Stimulated activated naive CD8-positive, alpha-beta T cell treated with anti-CD3 and anti-CD28 coated beads, Interleukin-15, Interleukin-2, amounts not matched to agents 100 U/mL and 50 U/mL, for 24 hours (primary cell): ENCODE results near the gene IFITM1.
A peak's percentile ranks its signal among the peaks of the same experiment; 100 is the strongest.
"Not testable (repeated sequence)": the region's sequence is repeated elsewhere in the genome, so short reads cannot be mapped to it uniquely, and the experiment has no call there.

Experiments
- ATAC-seq: fragments of 150-1000 bp; cut with Tn5 transposase; one replicate; pipeline ENCODE4 v1.10.0; 2021
- DNase-seq: peaks from one replicate; pipeline ENCODE4 v3.0.0; 2021

The IFITM1 gene

GRCh38 chr11:326592-326841 is 12.7 kb downstream of the IFITM1 start:
- ATAC-seq (peak; percentile 0), DNase-seq (no peak)

DNA sequence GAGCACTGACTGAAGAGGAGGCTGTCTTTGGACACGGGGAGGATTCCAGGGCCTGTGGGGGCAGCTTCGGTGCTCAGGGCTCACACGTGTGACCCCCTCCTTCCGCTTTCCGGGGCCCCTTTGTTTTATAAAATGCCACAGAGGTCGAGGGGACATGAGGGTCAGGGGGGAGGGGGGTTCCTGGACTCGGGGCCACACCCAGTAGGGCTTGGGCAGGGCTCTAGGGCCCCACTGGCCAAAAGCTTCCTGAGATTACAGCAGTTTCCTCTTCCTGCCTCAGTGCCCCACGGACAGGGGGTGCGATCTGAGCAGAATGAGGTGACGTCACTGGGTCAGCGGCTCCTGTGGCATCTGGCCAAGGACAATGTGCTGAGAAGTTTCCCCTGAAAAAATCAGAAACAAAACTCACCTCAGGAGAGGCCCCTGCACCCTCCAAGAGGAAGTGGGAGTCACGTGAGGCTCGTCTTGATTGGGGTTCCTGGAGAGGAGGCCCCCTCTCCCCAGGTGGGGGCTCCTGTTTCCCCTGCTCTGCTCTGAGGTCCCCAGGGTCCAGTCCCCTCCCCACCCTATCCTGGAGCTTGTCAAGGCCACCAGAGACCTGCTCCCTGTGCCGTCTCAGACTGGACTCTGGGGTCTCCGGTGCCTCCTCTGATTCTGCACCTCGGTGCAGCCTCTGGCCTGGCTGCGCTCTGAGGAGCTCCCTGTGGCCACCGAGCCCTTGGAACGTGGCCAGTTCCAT is 13.2 kb downstream of the IFITM1 start:
- DNase-seq = peak; percentile 82

DNA sequence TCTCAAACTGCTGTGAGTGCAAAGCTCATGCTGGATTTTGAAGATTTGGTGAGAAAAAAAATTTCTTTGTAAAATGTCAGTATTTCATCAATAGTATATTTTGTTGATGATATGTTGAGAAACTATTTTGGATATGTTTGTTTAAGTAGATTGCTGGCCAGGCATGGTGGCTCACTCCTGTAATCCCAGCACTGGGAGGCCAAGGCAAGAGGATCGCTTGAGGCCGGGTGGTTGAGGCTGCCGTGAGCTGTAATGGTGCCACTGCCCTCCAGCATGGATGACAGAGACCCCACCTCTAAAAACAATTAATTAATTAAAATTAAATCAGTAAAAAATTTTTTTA is 13.7 kb downstream of the IFITM1 start:
- DNase-seq (no peak), ATAC-seq (no peak)

More for the DNA sequence above, 13.2 kb downstream of the IFITM1 start:
- peak; percentile 63 for ATAC-seq

DNA sequence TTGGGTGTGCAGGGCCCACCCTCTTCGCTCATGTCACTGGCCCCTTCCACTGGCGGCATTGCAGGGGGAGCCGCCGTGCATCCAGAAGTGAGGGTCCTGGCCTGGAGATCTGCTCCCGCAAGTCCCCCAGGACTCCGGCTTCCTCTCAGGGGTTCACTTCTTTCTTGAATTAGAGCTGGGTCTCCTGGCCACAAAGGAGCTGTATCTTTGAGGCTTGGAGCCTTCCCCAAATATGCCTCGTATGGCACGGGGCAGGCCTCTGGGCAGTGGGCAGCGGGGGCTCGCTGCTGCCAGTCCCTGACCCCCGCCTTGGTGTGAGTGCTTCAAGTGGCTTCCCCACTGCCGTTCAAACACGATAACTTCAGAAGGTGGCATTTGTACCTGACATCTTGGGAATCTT is 14.2 kb downstream of the IFITM1 start:
- no peak for DNase-seq
- no peak for ATAC-seq

DNA sequence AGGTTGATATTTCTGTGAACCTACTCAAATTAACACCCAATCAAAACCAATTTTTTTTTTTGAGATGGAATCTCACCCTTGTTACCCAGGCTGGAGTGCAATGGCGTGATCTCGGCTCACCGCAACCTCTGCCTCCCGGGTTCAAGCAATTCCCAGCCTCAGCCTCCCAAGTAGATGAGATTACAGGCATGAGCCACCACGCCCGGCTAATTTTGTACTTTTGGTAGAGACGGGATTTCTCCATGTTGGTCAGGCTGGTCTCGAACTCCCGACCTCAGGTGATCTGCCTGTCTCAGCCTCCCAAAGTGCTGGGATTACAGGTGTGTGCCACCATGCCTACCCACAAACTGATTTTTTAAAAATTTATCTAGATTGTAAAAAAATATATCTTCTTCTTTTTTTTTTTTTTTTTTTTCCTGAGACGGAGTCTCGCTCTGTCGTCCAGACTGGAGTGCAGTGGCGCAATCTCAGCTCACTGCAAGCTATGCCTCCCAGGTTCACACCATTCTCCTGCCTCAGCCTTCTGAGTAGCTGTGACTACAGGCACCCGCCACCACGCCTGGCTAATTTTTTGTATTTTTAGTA is 14.8 kb downstream of the IFITM1 start:
- ATAC-seq, DNase-seq: not testable (repeated sequence)

- no peak for DNase-seq
- ATAC-seq = no peak
These were observed 16.0 kb downstream of the IFITM1 start for GRCh38 chr11:329886-330253.

DNA sequence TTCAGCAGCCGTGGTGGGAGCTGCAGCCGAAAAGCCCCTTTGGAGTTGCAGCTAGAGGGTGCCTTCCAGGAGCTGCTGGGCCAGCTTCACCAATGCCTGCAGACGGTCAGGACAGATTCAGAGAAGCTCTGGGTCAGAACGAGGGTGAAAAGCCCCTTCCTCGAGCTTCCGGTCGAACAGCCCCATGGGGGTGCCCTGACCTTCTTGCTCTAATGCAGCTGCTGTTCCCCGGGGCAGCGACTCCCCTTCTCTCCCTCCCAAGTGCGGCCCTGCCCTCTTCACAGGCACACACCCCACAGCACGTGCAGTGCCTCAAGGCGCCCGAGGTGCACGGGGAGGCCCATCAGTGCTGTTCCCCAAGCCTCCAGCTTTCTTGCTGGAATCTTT is 16.5 kb downstream of the IFITM1 start:
- ATAC-seq = no peak
- no peak for DNase-seq

DNA sequence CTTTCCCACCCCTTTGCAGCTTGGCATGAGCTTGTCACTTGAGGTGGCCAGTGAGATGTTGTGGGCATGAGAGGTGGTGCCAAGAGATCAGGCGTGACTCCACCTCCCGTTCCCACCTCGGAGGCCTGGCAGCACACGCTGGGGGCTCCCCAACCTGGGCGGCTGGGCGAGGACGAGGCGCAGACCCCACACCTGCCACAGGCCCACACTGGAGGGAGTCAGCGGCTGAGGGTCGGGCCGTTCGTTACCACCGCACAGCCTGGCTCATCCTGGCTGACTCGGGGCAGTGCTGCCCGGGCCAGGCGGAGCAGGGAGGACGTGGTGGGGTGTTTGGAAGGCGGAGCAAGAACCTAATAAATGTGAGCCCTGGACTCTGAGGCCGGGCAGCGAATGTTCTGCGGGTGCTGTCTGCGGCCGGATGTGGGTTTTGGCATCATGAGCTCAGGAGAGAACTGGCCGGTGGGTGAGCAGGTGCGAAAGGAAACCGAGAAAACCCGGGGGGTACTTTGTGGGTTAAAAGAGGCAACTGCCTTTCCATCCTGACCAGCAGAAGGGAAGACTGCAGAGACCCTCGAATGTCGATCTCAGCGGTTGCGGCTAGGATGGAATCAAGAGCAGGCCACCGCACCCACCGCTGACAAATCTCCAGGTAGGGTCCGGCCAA is 17.0 kb downstream of the IFITM1 start:
- DNase-seq (peak; percentile 62), ATAC-seq (no peak)

- ATAC-seq (no peak), DNase-seq (no peak)
These were observed 17.7 kb downstream of the IFITM1 start for GRCh38 chr11:331358-332060.

DNA sequence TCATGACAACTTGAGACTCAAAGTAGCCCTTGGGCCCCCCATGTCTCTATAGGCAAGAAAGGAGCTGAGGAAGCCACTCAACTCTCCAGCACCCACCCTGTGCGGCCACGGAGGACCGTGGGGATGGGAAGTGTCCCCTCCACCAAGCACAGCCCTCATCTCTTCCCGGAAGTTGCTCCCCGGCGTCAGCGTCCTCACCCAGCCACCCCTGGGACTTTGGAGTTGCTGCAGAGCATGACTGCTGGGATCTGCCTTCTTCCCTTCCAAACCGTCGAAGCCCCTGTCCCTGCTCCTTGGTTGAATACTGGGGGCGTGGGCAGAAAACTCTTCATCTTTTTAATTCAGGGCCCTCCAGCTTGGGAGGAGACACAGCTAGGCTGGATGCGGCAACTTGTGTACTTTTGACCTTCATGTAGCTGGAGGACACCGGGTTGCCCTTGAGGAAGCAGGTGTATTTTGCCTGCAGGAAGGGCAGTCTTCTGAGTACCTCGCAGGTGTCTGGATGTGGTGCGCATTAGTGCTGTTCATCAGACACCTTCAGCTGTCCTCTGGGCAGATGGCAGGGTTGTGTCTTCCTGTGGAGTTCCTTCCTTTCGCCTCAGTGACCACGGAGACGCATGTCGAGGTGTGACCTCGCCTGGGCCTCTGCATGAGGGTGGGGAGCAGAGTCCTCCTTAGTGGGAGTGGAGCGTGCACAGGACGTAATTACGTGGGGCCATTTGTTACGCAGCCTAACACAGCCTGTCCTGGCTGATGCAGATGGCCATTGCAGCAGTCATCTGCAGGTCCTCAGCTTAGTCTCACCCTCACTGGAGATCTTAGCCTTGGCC is 19.0 kb downstream of the IFITM1 start:
- no peak for ATAC-seq
- no peak for DNase-seq

- not testable (repeated sequence) for DNase-seq, ATAC-seq
These were observed 19.9 kb downstream of the IFITM1 start for GRCh38 chr11:333616-334263.

DNA sequence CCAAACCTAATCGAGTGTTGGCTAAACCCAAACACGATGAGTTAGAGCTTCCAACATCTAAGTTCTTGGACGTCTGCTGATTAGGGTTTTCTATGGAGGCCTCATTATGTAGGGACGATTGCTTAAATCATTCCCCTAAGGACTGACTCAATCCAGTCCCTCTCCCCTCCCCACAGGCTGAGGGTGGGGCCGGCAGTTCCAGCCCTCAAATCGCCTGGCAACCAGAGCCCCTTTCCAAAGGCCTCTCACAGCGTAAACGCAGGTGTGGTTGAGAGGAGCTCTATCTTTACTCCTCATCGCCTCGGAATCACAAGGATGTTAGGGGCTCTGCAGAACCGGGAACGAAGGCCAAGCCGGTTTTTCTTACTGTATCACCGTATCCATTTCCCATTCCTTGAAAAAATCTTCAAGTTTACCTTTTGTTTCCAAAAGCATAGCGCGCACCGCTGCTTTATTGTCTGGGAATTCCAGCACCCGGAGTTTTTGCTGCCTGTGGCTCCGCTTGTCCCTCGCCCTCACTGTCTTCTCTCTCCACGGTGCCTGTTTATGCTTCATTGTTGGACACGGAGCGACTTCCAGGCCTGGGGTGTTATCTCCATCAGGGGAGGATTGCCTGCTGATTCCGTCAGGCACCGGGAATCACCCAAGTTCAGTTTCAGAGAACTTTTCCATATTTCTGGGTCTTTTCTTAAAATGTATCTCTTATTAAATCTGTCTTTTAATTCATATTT is 20.6 kb downstream of the IFITM1 start:
- DNase-seq = no peak
- ATAC-seq = no peak

GRCh38 chr11:335779-336658 is 22.2 kb downstream of the IFITM1 start:
- ATAC-seq = no peak
- no peak for DNase-seq

DNA sequence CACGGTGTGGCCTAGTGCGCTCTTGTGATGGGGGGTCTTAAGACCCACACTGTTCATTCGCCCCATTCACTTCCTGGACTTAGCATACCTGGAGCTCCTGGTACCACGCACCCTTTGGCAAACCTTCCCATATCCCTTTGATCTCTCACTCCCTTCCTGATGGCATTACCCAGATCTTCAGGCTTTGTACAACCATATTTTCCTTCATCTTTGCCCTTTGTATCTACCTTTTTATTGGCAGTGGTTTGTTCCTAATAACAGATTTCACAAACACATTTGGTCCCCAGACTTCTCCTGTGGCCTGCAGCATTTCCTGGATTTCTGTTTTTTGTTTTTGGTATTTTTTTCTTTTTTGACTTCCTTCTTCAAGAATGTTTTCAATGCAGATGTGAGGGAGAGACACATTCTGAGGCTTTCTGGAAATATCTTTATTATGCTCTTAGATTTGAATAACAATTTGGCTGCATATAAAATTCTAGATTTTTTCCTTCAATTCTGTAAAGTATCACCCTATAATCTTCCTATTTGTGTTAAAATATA is 22.9 kb downstream of the IFITM1 start:
- ATAC-seq (no peak), DNase-seq (no peak)

DNA sequence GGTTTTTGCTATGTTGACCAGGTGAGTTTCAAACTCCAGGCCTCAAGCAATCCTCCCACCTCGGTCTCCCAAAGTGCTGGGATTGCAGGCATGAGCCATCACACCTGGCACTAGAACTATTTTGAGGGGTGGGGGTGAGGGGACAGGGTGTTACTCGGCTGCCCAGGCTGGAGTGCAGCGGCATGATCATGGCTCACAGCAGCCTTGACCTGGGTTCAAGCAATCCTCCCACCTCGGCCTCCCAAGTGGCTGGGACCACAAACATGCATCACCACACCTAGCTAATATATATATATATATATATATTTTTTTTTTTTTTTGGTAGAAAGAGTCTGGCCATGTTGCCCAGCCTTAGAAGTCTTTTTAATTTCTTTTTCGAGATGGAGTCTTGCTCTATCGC is 23.9 kb downstream of the IFITM1 start:
- no peak for ATAC-seq
- no peak for DNase-seq

- DNase-seq (no peak), ATAC-seq (no peak)
These were observed 26.1 kb downstream of the IFITM1 start for GRCh38 chr11:339963-340362.

DNA sequence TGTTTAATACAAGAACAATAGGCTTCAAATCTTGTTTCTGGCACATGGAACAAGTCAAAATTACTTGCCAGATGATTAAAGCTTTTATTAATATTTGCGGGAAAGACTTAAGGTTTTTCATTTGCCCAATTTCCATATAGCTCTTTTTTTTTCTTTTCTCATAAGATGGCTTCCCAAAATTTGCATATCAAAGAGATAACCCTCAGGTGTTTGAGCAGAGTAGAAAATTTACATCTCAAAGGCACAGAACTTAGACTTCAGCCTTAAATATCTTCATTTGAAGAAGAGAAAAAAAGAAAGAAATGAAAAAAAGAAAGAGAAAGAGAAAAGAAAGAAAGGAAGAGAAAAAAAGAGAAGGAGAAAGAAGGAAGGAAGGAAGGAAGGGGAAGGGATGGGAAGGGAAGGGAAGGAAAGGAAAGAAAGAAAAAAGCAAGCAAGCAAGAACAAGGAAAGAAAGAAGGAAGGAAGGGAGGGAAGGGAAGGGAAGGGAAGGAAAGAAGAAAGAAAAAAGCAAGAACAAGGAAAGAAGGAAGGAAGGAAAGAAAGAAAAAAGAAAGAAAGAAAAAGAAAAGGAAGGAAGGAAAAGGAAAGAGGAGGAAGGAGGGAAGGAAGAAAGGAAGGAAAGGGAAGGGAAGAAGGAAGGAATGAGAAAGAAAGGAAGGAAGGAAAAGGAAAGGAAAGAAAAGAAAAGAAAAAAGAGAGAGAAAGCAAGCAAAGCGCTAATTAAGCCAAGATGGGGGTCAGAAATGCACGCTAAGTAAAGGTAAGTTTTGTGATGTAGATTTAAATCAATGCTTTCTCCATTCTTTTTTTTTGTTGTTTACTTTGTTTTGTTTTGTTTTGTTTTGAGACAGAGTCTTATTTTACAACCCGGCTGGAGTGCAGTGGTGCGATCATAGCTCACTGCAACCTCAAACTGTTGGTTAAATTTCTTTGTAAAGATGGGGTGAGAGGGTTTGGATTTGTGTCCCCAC is 27.0 kb downstream of the IFITM1 start:
- DNase-seq = no peak

DNA sequence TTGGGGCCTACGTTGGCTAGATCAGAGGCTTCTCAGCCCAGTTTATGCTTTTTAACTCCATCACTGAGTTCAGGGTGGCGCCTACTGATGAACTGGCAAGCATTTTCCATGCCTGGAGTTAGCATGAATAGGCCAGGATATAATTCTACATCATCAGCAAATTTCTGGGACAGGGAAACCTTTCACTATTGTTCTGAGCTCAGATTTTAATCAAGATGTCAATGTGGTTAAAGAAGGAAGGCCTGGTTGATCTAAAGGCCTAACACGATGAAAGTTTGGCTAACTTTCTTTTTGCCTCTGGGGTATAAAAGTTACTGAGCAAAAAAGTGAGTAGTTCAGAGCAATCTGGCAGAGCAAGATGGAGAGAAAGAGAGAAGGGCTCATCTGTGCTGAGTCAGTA is 28.5 kb downstream of the IFITM1 start:
- DNase-seq = no peak
- no peak for ATAC-seq

More for the DNA sequence above, 27.0 kb downstream of the IFITM1 start:
- ATAC-seq = no peak
